MM.1S (cell line): ENCODE results near the gene GRIA4.

ENCODE experiments used
- DNase-seq: peaks from one replicate; pipeline ENCODE4 v3.0.0-alpha.2; 2015
- H2AFZ ChIP-seq: fragments of 300-600 bp; sonication (generic); 2 replicates; pipeline ENCODE4 v1.6.0; 2016; ENCODE audit warnings: antibody characterized with exemption, low read length
- H3F3A ChIP-seq: fragments of 300-600 bp; sonication (generic); 2 replicates; pipeline ENCODE4 v1.6.1; 2016; ENCODE audit warnings: mild to moderate bottlenecking, antibody characterized with exemption, low read length, moderate library complexity, mixed read lengths; ENCODE audit not compliant: insufficient read depth
- H3K27ac ChIP-seq: fragments of 300-600 bp; sonication (generic); 2 replicates; pipeline ENCODE4 v1.5.1; 2016; ENCODE audit warnings: mild to moderate bottlenecking, low read length
- H3K27me3 ChIP-seq: fragments of 300-600 bp; sonication (generic); replicated peaks from 2 replicates; pipeline ENCODE4 v1.6.0; 2016; ENCODE audit warnings: low read length; ENCODE audit not compliant: insufficient read depth
- H3K36me3 ChIP-seq: fragments of 300-600 bp; sonication (generic); replicated peaks from 2 replicates; pipeline ENCODE4 v1.6.1; 2016; ENCODE audit warnings: mild to moderate bottlenecking, low read length, mixed read lengths; ENCODE audit not compliant: insufficient read depth
- H3K4me1 ChIP-seq: fragments of 300-600 bp; sonication (generic); 2 replicates; pipeline ENCODE4 v1.6.1; 2016; ENCODE audit warnings: low read length, mixed read lengths
- H3K4me2 ChIP-seq: fragments of 300-600 bp; sonication (generic); 2 replicates; pipeline ENCODE4 v1.6.0; 2016; ENCODE audit warnings: low read depth, low read length
- H3K4me3 ChIP-seq: fragments of 300-600 bp; sonication (generic); 2 replicates; pipeline ENCODE4 v1.5.1; 2016; ENCODE audit warnings: low read length, mixed read lengths
- H3K79me2 ChIP-seq: fragments of 300-600 bp; sonication (generic); 2 replicates; pipeline ENCODE4 v1.6.1; 2016; ENCODE audit warnings: mixed run types, low read length, mixed read lengths
- H3K9ac ChIP-seq: fragments of 300-600 bp; sonication (generic); 2 replicates; pipeline ENCODE4 v1.6.1; 2016; ENCODE audit warnings: low read length, mixed read lengths
- H3K9me2 ChIP-seq: fragments of 300-600 bp; sonication (generic); replicated peaks from 2 replicates; pipeline ENCODE4 v1.6.1; 2016; ENCODE audit warnings: mild to moderate bottlenecking, low read length, mixed read lengths; ENCODE audit not compliant: insufficient read depth
- H3K9me3 ChIP-seq: fragments of 300-600 bp; sonication (generic); replicated peaks from 2 replicates; pipeline ENCODE4 v1.6.1; 2016; ENCODE audit warnings: mild to moderate bottlenecking, low read length, mixed read lengths; ENCODE audit not compliant: insufficient read depth
- H4K20me1 ChIP-seq: fragments of 300-600 bp; sonication (generic); 2 replicates; pipeline ENCODE4 v1.6.1; 2016; ENCODE audit warnings: mild to moderate bottlenecking, low read length, moderate library complexity, mixed read lengths; ENCODE audit not compliant: insufficient read depth
- CTCF ChIP-seq: fragments of 300-600 bp; sonication (generic); IDR thresholded peaks from 2 replicates; pipeline ENCODE4 v1.5.1; 2016; ENCODE audit warnings: antibody characterized with exemption, low read length, mixed read lengths
- EZH2 ChIP-seq: fragments of 300-600 bp; sonication (generic); optimal IDR thresholded peaks from 2 replicates; pipeline ENCODE3; 2017; ENCODE audit warnings: low read depth, mild to moderate bottlenecking, antibody characterized with exemption, low read length, mixed read lengths
- EZH2phosphoT487 ChIP-seq: fragments of 300-600 bp; sonication (generic); IDR thresholded peaks from 2 replicates; pipeline ENCODE4 v1.6.1; 2018; ENCODE audit warnings: antibody characterized with exemption, low read length

Gene GRIA4

GRCh38 chr11:105867742-105868141, 257.9 kb downstream of the GRIA4 start:
- no peak overlapping the region for H3K4me3 ChIP-seq
- no peaks in the 10 kb centered on the region for H3K9me2 ChIP-seq
- H3K36me3 ChIP-seq, result no peaks in the 10 kb centered on the region
- H3K9me3 ChIP-seq, result no peaks in the 10 kb centered on the region
- TF ChIP-seq CTCF (no peak), EZH2phosphoT487 (no peak), EZH2 (no peak)
- no peak overlapping the region for H3K4me2 ChIP-seq
- no peaks in the 10 kb centered on the region for H3F3A ChIP-seq
- no peak for DNase-seq
- no peak overlapping the region for H3K9ac ChIP-seq
- H3K79me2 ChIP-seq, result no peaks in the 10 kb centered on the region
- no peaks in the 10 kb centered on the region for H3K4me1 ChIP-seq
- no peak overlapping the region for H3K27ac ChIP-seq
- H3K27me3 ChIP-seq, result no peaks in the 10 kb centered on the region
- no peak overlapping the region for H2AFZ ChIP-seq
- H4K20me1 ChIP-seq, result no peaks in the 10 kb centered on the region

- H2AFZ ChIP-seq, result no peak overlapping the region
- no peak for DNase-seq
- H3K4me1 ChIP-seq, result no peaks in the 10 kb centered on the region
- H4K20me1 ChIP-seq, result no peaks in the 10 kb centered on the region
- H3K4me3 ChIP-seq, result no peak overlapping the region
- TF ChIP-seq EZH2phosphoT487 (no peak), CTCF (no peak)
- no peak overlapping the region for H3K27ac ChIP-seq
- H3K36me3 ChIP-seq, result no peaks in the 10 kb centered on the region
- H3K4me2 ChIP-seq, result no peak overlapping the region
- H3K79me2 ChIP-seq, result no peaks in the 10 kb centered on the region
- no peaks in the 10 kb centered on the region for H3K9me3 ChIP-seq
- no peaks in the 10 kb centered on the region for H3K27me3 ChIP-seq
- H3K9ac ChIP-seq, result no peak overlapping the region
- no peaks in the 10 kb centered on the region for H3K9me2 ChIP-seq
- no peaks in the 10 kb centered on the region for H3F3A ChIP-seq
Measured at GRCh38 chr11:105868762-105869285, 259.0 kb downstream of the GRIA4 start.

GRCh38 chr11:105870516-105871113, 260.7 kb downstream of the GRIA4 start:
- TF ChIP-seq EZH2phosphoT487, result no peak
- no peak for TF ChIP-seq CTCF
- TF ChIP-seq EZH2, result no peak
- Histone ChIP-seq H3K36me3 (no peaks in the 10 kb centered on the region), H4K20me1 (no peaks in the 10 kb centered on the region), H3K4me1 (no peaks in the 10 kb centered on the region), H3F3A (no peaks in the 10 kb centered on the region), H3K79me2 (no peaks in the 10 kb centered on the region), H3K9me3 (no peaks in the 10 kb centered on the region), H3K9me2 (no peaks in the 10 kb centered on the region), H3K9ac (no peak overlapping the region), H2AFZ (no peak overlapping the region), H3K27me3 (no peaks in the 10 kb centered on the region), H3K4me3 (no peak overlapping the region), H3K4me2 (no peak overlapping the region), H3K27ac (no peak overlapping the region)
- no peak for DNase-seq
